Uterus (tissue), 2 donors: ENCODE measurements around the gene POMGNT2.

Experiments used
- CTCF ChIP-seq, 4 experiments: fragments of 200-600 bp in 2 of 4; fragments of 450-650 bp in 2 of 4; sonication (generic) in 2 of 4; IDR thresholded peaks; one replicate each; pipeline ENCODE4 v1.5.1; 2016 to 2019; ENCODE audit warnings: antibody characterized with exemption in 4 of 4, mild to moderate bottlenecking in 2 of 4, moderate library complexity in 1 of 4
- POLR2A ChIP-seq, 2 donors: fragments of 450-650 bp; IDR thresholded peaks; one replicate each; pipeline ENCODE4 v1.6.1; 2016; ENCODE audit warnings: antibody characterized with exemption in 2 of 2, mild to moderate bottlenecking in 1 of 2, moderate library complexity in 1 of 2

GRCh38 chr3:43146599-43146998, 40.7 kb upstream of the POMGNT2 start:
- TF ChIP-seq POLR2A (IDR thresholded peaks at IDR 0.05) (no peak), CTCF (IDR thresholded peaks at IDR 0.05) (no peak)
